Nephron (organoid): ENCODE results near the gene NXPE4.
"Not testable (repeated sequence)": the region's sequence is repeated elsewhere in the genome, so short reads cannot be mapped to it uniquely, and the experiment has no call there.

Experiments
- H3K27ac Mint-ChIP-seq, 3 experiments: 2 replicates each; pipeline ENCODE4 v1.8.0; 2020; ENCODE audit warnings: mixed read lengths in 3 of 3, mild to moderate bottlenecking in 2 of 3, moderate library complexity in 1 of 3
- H3K27me3 Mint-ChIP-seq: 2 replicates; pipeline ENCODE4 v1.8.0; 2021; ENCODE audit warnings: low read depth, mild to moderate bottlenecking, moderate library complexity, mixed read lengths
- H3K36me3 Mint-ChIP-seq: 2 replicates; pipeline ENCODE4 v1.8.0; 2020; ENCODE audit warnings: low read depth, mixed read lengths
- H3K4me1 Mint-ChIP-seq: 2 replicates; pipeline ENCODE4 v1.8.0; 2020; ENCODE audit warnings: mixed read lengths
- H3K4me3 Mint-ChIP-seq, 3 experiments: 2 replicates each; pipeline ENCODE4 v1.8.0; 2020; ENCODE audit warnings: mild to moderate bottlenecking in 3 of 3, mixed read lengths in 3 of 3, moderate library complexity in 2 of 3
- H3K9me3 Mint-ChIP-seq: 2 replicates; pipeline ENCODE4 v1.8.0; 2020; ENCODE audit warnings: mixed read lengths
- CTCF ChIP-seq, 3 experiments: fragments of 200-600 bp; sonication (generic); IDR thresholded peaks; one replicate each; pipeline ENCODE4 v1.5.0; 2021; ENCODE audit warnings: antibody characterized with exemption in 3 of 3; ENCODE audit not compliant: unreplicated experiment in 3 of 3

The NXPE4 gene

GRCh38 chr11:114606003-114606801 lies 10.6 kb upstream of the NXPE4 start:
- Mint-ChIP-seq H3K27me3 (no peaks in the 10 kb centered on the region), H3K36me3 (no peaks in the 10 kb centered on the region), H3K9me3 (peaks cover 32% of the 10 kb centered on the region), H3K4me1 (no peaks in the 10 kb centered on the region), H3K27ac (no peak overlapping the region), H3K4me3 (no peak overlapping the region)
- TF ChIP-seq CTCF (IDR thresholded peaks at IDR 0.05; ENCODE audit: unreplicated experiment in 3 of 3), result no peak

GRCh38 chr11:114605370-114605769 lies 9.8 kb upstream of the NXPE4 start:
- Mint-ChIP-seq H3K27me3 (no peaks in the 10 kb centered on the region), H3K4me1 (no peaks in the 10 kb centered on the region), H3K36me3 (no peaks in the 10 kb centered on the region), H3K4me3 (no peak overlapping the region), H3K27ac (no peak overlapping the region), H3K9me3 (peaks cover 29% of the 10 kb centered on the region)
- TF ChIP-seq CTCF (IDR thresholded peaks at IDR 0.05; ENCODE audit: unreplicated experiment in 3 of 3), result no peak

DNA sequence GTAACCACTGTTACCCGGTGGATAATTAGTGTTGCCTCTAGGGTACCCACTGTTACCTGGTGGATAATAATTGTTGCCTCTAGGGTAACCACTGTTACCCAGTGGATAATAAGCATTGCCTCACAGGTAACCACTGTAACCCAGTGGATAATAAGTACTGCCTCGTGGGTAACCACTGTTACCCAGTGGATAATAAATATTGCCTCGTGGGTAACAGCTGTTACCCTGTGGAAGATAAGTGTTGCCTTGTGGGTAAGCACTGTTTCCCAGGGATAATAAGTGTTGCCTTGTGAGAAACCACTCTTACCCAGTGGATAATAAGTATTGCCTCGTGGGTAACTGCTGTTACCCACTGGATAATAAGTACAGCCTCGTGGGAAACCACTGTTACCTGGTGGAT lies 9.3 kb upstream of the NXPE4 start:
- no peak overlapping the region for H3K4me3 Mint-ChIP-seq

GRCh38 chr11:114604179-114604813 lies 8.7 kb upstream of the NXPE4 start:
- Mint-ChIP-seq H3K4me1 (no peaks in the 10 kb centered on the region), H3K9me3 (peaks cover 24% of the 10 kb centered on the region), H3K4me3 (no peak overlapping the region), H3K36me3 (no peaks in the 10 kb centered on the region), H3K27ac (no peak overlapping the region), H3K27me3 (no peaks in the 10 kb centered on the region)
- no peak for TF ChIP-seq CTCF (IDR thresholded peaks at IDR 0.05; ENCODE audit: unreplicated experiment in 3 of 3)

More for the DNA sequence above, 9.3 kb upstream of the NXPE4 start:
- no peaks in the 10 kb centered on the region for H3K36me3 Mint-ChIP-seq
- H3K27me3 Mint-ChIP-seq, result no peaks in the 10 kb centered on the region
- no peak overlapping the region for H3K27ac Mint-ChIP-seq
- no peak for TF ChIP-seq CTCF (IDR thresholded peaks at IDR 0.05; ENCODE audit: unreplicated experiment in 3 of 3)
- H3K9me3 Mint-ChIP-seq, result peaks cover 27% of the 10 kb centered on the region
- no peaks in the 10 kb centered on the region for H3K4me1 Mint-ChIP-seq

GRCh38 chr11:114603151-114603550 lies 7.6 kb upstream of the NXPE4 start:
- H3K4me1 Mint-ChIP-seq, H3K27me3 Mint-ChIP-seq, H3K27ac Mint-ChIP-seq, H3K36me3 Mint-ChIP-seq, H3K4me3 Mint-ChIP-seq: not testable (repeated sequence)
- H3K9me3 Mint-ChIP-seq, result peaks cover 24% of the 10 kb centered on the region

DNA sequence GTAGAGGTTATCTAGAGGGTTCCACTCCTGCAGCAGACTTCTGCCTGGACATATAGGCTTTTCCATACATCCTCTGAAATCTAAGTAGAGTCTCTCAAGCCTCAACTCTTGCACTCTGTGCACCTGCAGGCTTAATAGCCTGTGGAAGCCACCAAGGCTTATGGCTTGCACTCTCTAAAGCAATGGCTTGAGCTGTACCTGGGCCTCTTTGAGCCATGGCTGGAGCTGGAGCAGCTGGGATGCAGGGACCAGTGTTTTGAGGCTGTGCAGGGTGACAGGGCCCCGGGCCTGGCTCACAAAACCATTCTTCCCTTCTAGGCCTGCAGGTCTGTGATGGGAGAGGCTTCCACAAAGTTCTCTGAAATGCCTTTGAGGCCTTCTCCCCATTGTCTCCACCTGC lies 2.9 kb upstream of the NXPE4 start:
- H3K4me1 Mint-ChIP-seq, result no peaks in the 10 kb centered on the region
- no peak for TF ChIP-seq CTCF (IDR thresholded peaks at IDR 0.05; ENCODE audit: unreplicated experiment in 3 of 3)
- H3K27me3 Mint-ChIP-seq, result no peaks in the 10 kb centered on the region
- peaks cover 4% of the 10 kb centered on the region for H3K9me3 Mint-ChIP-seq
- no peaks in the 10 kb centered on the region for H3K36me3 Mint-ChIP-seq
- no peak overlapping the region for H3K27ac Mint-ChIP-seq
- no peak overlapping the region for H3K4me3 Mint-ChIP-seq
